GM18873 (cell line): ENCODE measurements around the gene SLAIN2.
"Not testable (repeated sequence)": the region's sequence is repeated elsewhere in the genome, so short reads cannot be mapped to it uniquely, and the experiment has no call there.

Source experiments
- ATAC-seq: cut with Tn5 transposase; IDR thresholded peaks from one replicate; pipeline ENCODE4 v1.9.1; 2021; ENCODE audit warnings: mild to moderate bottlenecking, moderate library complexity, moderate number of reproducible peaks; ENCODE audit not compliant: unreplicated experiment, low FRiP score

Gene SLAIN2

DNA sequence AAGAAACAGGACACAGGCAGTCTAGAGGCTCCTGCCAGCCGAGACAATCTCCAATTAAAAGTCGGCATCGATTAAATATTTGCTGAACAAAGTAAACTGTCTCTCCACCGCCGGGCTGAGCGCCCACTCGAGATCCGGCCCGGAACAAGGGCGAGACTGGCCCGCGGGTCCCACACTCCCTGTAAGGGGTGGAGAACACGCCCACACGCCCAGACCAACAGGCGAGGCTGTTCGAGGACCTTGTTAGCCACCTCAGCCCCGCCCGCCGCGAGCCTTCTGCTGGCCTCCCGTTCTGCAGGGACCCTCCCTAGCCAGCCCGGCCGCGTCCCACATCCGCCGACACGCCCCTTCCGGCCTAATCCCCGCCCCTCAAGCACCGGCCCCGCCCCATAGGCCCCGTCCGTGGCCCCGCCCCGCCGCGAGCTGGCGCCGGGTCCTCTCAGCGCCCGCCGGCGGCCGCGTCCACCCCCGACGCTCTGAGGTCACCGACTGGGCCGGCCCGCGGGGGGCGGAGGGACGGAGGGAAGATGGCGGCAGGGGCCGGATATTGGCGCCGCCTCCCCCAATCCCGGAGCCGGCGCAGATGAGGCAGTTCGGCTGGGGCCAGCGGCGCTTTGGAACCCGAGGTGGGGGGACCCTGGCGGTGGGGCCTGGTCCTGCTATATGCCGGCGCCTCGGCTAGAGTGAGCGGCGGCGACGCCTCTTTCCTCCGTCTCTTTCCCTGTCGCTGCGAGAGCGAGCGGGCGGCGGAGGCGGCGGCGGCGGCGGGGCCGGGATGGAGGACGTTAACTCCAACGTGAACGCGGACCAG, at the start of gene SLAIN2:
TSS of gene SLAIN2 (plus strand) at position 565 of the 811 bp plus-strand sequence. CDS start at position 776, 211 bp downstream.
- peak; percentile 88 for ATAC-seq

DNA sequence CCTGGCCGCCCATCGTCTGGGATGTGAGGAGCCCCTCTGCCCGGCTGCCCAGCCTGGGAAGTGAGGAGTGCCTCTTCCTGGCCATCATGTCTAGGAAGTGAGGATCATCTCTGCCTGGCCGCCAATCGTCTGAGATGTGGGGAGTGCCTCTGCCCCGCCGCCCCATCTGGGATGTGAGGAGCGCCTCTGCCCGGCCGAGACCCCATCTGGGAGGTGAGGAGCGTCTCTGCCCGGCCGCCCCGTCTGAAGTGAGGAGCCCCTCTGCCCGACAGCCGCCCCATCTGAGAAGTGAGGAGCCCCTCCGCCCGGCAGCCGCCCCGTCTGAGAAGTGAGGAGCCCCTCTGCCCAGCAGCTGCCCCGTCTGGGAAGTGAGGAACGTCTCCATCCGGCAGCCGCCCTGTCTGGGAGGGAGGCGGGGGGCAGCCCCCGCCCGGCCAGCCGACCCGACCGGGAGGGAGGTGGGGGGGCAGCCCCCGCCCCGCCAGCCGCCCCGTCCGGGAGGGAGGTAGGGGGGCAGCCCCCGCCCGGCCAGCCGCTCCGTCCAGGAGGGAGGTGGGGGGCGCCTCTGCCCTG, 49.0 kb upstream of the SLAIN2 start:
- ATAC-seq = not testable (repeated sequence)

DNA sequence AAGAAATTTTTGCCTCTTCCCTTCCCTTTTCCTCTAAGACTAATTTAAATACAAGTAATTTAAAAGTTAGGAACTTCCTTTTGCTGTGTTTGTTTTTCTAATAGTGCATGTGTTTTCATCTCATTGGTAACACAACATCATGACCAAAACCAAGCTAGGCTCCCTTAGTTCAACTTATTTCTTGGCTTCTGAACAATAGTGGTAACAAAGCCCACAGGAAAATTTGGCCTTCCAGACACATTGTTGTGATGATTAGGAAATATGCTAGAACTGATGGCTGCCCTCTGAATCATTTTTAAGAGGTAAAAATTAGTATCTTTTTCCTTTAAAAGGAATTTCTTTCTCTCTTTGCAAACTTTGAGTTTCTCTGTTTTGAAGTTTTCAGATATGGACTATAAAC, 46.2 kb upstream of the SLAIN2 start:
- no peak for ATAC-seq

DNA sequence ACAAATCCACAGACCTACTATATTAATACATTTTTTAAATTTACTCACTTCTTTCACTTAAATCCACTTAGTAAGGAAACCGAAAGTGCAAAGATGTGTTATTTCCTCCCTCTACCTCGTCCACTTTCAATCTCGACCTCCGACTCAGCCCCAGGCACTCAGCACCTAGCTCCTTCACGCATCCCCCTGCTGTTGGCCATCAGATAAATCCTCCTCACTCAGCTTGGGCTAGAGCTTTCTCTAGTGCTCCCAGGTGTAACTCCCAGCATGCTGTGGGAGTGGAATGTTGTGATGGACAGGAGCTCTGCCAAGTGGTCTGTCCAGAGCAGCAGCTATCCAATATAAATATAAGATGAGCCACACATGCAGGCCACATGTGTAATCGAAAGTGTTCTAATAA, 45.0 kb upstream of the SLAIN2 start:
- peak; percentile 82 for ATAC-seq

DNA sequence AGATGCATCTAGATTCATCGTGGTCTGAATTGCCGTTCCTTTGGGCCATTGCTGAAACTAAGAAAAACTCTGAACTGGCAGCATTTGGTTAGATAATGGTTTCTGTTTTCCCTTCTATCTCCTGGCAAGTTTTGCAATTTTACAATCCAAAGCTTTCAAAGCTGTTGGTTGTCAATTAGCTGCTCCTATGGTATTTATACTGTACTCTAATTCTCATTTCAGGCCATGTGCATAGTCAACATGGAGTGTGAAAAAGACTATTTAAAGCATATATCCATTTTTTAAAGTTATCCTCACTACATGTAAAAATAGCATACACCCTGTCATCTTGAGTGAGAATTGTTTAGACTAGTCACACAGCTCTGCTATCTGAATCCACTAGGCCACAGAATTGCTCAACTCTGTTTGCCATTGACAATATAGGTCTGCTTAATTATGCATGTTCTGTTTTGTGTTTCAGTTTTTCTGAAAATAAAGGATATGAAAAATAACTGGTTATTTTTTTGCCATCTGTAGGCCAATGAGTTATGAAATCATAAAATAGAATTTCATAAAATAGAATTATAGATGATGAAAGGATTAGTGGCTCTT, 44.0 kb upstream of the SLAIN2 start:
- ATAC-seq = no peak

DNA sequence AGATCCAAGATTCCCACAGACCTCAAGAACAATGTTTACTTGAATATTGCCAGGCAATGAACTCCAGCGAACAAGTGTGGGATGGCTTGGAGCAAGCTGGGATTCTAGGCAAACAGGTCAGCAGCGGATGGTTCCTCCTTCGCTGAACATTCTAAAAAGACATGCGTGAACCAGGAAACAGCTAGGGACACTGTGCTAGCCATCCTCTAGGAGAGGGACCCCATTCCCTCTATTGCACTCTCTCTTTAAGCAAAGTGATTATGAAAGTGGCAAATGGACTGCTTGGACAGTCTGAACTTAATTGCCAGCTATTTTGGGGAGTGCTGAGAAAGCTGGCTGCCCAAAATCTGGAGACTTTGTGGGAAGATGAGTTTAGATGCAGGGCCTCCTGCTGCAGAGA, 41.8 kb upstream of the SLAIN2 start:
- ATAC-seq = no peak

DNA sequence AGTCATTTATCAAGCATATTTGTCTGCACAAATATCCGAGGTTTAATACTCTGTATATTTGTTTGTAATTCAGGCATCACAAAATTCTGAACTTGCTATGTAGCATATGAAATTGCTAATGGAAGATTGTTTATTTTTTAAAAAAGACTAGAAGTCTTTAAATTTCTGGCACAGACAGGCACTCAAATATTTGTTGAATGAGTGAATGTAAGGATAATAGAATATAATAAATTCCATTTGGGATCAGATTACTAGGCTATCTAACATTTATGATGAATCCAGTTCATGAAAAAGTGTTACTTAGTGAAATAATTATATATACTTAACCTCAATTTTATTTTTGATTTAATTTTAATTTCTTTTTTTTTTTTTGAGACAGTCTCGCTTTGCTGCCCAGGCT, 41.3 kb upstream of the SLAIN2 start:
- no peak for ATAC-seq

DNA sequence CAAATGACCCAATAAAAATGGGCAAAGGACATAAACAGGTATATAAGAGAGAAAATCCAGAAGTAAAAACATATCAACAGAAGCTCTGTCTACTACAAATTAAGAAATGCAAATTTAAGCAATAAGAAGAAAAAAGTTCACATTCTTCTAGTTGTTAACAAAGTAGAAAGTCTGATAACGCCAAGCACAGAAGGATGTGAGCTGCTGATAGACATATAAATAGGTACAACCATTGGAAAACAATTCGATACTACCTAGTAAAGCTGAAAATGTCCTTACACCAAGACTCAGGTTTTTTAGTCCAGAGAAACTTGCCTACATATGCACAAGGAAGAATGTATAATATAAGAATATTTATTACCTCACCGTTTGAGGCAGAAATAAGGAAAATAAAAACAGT, 35.8 kb upstream of the SLAIN2 start:
- no peak for ATAC-seq

DNA sequence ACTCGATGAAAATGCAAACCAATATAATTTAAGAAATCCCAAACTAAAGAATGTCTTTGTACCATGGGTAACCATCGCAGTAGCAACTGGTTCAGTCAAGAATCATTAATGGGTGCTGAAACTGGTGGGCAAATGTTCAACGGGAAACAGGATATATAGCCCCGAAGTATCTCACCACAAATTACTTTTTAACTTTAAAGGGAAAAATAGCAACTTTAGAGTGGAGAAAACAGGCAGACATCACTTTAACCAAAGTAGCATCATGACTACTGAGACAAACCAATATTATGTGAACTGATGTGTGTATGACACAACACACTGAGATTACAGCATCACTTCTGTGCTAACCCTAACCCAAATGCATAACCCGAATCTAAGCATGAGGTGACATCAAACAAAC, 33.8 kb upstream of the SLAIN2 start:
- ATAC-seq = peak; percentile 58

DNA sequence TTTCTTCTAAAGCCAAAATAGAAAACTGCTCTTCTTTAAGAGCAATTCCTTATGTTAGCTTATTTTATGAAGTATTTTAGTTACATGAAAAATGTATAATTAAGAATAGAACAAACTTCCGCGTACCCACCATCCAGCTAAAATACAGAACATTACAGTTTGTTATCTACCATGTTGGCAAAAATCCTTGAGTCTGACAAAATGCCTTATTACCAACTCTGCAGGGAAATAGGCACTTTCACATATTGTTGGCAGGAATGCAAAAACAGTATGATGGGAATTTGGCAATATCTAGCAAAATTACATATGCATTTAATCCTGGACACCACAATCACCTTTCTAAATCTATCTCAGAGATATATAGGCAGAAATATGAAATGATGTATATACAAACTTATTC, 32.4 kb upstream of the SLAIN2 start:
- ATAC-seq = no peak

DNA sequence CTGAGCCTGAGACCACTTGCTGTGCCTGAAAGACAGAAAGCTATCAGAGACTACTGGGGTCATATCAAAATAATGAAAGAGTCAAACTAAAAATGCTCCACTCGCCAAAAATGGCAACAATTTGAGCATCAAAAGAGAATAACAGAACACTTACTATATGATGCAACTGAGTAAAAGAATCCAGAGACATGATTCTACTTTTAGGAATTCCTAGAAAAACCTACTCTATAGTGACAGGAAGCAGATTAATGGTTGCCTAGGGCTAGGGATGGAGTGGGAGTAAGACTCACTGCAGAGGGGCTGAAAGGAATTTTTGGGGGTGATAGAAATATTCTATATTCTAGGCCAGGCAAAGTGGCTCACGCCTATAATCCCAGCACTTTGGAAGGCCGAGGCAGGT, 29.4 kb upstream of the SLAIN2 start:
- ATAC-seq = no peak

DNA sequence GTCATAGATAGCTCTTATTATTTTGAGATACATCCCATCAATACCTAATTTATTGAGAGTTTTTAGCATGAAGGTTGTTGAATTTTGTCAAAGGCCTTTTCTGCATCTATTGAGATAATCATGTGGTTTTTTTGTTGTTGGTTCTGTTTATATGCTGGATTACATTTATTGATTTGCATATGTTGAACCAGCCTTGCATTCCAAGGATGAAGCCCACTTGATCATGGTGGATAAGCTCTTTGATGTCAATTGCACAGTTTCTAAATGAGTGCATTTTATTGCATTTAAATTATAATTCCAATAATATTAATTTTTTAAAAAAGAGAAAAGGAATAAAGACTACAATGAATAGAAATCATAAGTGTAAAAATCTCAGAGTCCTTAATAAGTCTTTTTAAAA, 26.6 kb upstream of the SLAIN2 start:
- ATAC-seq = not testable (repeated sequence)

DNA sequence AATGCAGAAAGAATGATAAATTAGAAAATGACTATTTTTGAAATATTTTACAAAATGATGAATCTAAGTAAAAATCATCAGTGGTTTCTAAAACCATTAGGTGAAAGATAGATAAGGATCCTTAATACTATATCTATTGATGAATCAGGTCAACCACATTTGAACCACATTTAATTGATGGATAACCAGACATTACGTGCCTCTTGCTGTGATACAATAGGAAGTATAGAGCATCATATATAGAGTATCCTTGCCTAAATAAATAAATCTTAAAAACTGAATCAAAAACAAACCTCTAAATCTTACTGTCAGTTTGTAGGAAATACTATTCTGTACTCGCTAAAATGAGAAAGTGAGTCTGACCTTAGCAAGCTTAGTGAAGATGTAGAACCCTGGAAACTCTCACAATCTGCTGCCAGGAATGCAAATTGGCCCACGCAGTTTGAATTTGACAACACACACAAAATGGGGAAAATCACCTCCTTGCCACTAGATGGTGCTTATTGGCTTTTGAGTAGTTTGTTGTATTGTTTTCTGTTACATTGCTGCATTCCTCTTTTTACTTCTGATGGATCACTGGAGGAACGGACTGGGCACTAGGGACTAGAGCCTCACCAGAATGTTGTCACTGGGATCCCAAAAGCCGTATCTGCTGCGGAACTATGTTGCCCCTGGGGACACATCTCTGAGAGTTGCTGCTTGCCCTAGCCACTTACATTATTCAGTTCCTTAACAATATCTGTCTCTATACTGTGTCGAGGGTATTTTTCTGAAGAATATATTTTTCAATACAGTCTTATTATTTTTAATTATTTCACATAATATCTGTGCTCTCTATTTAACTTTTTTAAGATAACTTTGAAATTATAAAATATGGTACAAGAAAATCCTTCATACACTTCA, 25.4 kb upstream of the SLAIN2 start:
- peak; percentile 71 for ATAC-seq

DNA sequence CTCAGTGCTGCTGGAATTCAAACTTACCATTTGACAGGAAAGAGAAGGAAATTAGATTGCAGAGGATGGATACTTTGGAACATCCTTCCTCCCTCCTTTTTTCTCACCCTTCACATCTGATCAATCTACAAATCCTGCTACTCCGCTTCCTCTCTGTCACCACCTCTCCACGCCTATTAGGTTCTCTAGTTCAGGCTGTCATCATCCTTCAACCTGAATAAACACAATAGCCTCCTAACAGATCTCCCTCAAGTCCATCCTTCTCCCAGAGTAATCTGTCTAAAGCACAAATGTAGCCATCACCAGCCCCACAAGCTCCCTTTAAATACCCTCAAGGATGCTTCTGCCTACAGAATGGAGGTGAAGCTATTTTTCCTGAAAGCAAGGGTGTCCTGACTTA, 20.0 kb upstream of the SLAIN2 start:
- no peak for ATAC-seq

DNA sequence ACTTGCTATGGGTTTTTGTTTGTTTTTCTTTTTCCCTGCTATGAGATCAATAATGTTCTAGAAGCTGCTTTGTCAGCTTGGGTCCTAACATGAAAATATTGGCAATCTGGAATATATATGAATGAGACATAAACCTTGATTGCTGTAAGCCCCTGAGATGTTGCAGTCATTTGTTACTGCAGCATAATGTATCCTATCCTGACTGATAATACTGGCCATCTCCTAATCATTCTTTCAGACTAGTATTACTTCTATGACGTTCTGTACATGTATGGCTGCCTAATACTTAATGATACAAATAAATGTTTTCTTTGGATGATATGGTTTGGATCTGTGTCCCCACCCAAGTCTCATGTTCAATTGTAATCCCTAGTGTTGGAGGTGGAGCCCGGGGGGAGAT, 19.3 kb upstream of the SLAIN2 start:
- ATAC-seq = no peak

DNA sequence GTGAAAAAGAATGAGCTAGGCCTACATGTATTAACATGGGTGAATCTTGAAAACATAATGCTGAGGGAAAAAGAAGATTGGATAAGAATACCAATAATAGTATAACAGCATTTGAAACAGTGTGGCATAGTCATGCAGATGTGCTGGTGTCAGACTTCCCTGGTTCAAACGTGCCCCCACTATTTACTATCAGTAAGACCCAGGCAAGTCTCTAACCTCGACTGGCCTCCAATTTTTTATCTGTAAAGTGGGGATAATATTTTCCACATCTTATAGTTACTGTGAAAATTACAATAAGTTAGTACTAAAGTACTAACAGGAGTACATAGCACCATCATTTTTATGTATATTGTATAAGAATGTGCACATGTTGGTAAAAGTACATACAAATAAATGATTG, 17.0 kb upstream of the SLAIN2 start:
- no peak for ATAC-seq

DNA sequence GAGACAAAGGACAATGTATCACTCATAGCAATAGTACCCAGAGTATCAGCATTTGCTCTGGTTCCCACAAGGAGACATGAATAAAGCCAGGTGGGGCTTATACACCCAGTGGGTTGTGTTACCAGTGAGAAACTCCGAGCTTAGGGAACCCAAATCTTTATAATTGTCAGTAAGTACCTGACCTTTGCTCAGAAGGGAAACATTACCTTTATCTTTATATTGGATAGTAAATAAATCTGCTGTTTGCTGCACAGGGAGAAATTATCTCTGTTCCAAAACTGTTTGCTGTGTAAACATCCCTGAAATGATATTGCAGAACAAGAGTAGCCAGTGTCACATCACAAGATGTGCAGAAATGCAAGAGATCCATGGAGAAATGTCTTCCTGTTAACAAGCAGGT, 12.1 kb upstream of the SLAIN2 start:
- no peak for ATAC-seq

DNA sequence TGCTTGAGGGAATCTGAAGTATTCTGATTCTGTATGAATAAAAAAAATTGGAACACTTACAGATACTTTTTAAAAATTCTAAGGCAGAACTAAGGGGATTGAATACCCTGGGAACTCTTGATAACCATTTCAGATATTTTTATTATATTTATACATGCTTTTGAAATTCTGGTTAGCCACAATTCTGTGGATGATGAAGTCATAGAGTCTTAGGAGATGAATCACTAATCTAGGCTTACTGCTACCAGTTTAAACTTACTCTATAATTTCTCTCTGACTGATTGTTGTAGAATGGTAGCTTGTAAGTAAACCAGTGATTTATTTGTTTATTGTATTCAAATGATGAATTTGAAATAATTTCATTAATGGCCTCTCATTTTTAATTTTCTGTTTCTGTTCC, 11.4 kb upstream of the SLAIN2 start:
- no peak for ATAC-seq

DNA sequence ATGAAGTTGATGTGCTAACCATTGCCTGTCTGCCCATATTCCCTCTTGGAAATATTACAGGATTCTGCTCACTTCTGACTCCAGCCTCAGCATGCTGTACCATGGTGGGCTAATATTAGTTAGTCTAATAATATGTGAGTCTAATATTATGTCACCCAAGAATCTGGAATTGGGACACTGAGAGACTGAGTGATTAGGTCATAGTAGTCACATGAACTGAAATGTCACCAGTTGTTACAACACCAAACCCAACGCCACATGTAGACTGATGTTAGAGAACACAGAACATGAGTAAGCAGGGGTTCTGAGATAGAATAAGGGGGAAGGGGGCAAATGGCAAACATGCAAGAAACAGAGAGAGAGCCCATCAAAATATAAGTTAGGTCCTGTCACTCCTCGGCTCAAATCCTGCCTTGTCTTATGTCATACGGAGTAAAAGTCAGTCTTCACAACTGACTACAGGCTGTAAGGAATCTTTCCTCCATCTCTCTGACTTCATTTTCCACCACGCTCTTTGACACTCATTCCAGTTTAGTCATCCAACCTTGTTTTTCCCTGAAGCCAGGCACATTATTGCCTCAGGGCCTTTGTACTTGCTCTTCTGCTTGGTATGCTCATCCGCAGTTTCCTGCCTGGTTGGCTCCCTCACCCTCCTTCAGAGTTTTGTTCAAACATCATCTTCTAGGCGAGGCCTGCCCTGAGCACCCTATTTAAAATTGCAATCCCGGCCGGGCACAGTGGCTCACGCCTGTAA, 9.6 kb upstream of the SLAIN2 start:
- ATAC-seq = no peak

DNA sequence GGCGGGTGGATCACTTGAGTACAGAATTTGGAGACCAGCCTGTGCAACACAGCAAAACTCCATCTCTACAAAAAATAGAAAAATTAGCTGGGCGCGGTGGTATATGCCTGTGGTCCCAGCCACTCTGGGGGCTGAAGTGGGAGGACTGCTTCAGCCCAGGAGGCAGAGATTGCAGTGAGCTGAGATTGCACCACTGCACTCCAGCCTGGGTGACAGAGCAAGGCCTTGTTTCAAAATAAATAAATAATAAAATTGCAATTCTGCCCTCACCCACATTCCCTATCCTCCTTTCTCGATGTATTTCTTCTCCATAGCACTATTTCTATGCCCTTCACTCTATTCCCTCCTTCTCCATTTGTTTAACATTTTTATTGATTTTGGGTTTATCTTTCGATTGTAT, 8.7 kb upstream of the SLAIN2 start:
- no peak for ATAC-seq
